Fibroblast of lung (primary cell): Measurements from ENCODE around the gene MDFI. TPM values are rescaled to one million over a fixed set of nuclear protein-coding genes. Genes with fewer than 3 reads are reported as not detected.

Experiments used
- DNase-seq, 2 donors: peaks; one replicate each; pipeline versions ENCODE4 v3.0.0 to v3.0.0-alpha.2; 2010; ENCODE audit warnings: low read depth in 2 of 2
- H2AFZ ChIP-seq: 2 replicates; pipeline ENCODE4 v1.5.1; 2012; ENCODE audit warnings: low read length, control low read depth, inconsistent platforms
- H3K27ac ChIP-seq: 2 replicates; pipeline ENCODE4 v1.5.1; 2011; ENCODE audit warnings: low read length, control low read depth; ENCODE audit not compliant: insufficient read depth
- H3K27me3 ChIP-seq: 2 replicates; pipeline ENCODE4 v1.5.1; 2011; ENCODE audit warnings: mild to moderate bottlenecking, low read length; ENCODE audit not compliant: control insufficient read depth, insufficient read depth
- H3K36me3 ChIP-seq: 2 replicates; pipeline ENCODE4 v1.5.1; 2011; ENCODE audit warnings: low read length; ENCODE audit not compliant: control insufficient read depth, insufficient read depth
- H3K4me1 ChIP-seq: 2 replicates; pipeline ENCODE4 v1.5.1; 2011; ENCODE audit warnings: low read length; ENCODE audit not compliant: control insufficient read depth, insufficient read depth; ENCODE audit errors: extremely low read depth
- H3K4me2 ChIP-seq: 2 replicates; pipeline ENCODE4 v1.5.1; 2011; ENCODE audit warnings: low read length, control low read depth; ENCODE audit not compliant: insufficient read depth; ENCODE audit errors: extremely low read depth
- H3K4me3 ChIP-seq, 4 experiments: fragments of 200-600 bp in 1 of 4; sonication (generic) in 1 of 4; replicated peaks in 1 of 4; 2 replicates each; pipeline ENCODE4 v1.5.1; 2011 to 2016; ENCODE audit warnings: low read length in 4 of 4, low read depth in 3 of 4, mild to moderate bottlenecking in 3 of 4, control low read depth in 2 of 4, inconsistent platforms in 1 of 4, mixed read lengths in 1 of 4; ENCODE audit not compliant: insufficient read depth in 1 of 4; ENCODE audit errors: control extremely low read depth in 1 of 4
- H3K79me2 ChIP-seq: 2 replicates; pipeline ENCODE4 v1.5.1; 2012; ENCODE audit warnings: mild to moderate bottlenecking, low read length, inconsistent platforms; ENCODE audit not compliant: control insufficient read depth, insufficient read depth
- H3K9ac ChIP-seq: 2 replicates; pipeline ENCODE4 v1.5.1; 2011; ENCODE audit warnings: mild to moderate bottlenecking, low read length, control low read depth; ENCODE audit not compliant: insufficient read depth
- H3K9me3 ChIP-seq: 2 replicates; pipeline ENCODE4 v1.5.1; 2012; ENCODE audit warnings: low read depth, low read length; ENCODE audit not compliant: control insufficient read depth, insufficient read depth
- H4K20me1 ChIP-seq: 2 replicates; pipeline ENCODE4 v1.5.1; 2011; ENCODE audit warnings: low read length; ENCODE audit not compliant: control insufficient read depth, insufficient read depth; ENCODE audit errors: extremely low read depth
- EZH2 ChIP-seq: IDR thresholded peaks from 2 replicates; pipeline ENCODE4 v1.5.1; 2012; ENCODE audit warnings: low read length, control low read depth, mild to moderate bottlenecking; ENCODE audit errors: missing control alignments
- polyA plus RNA-seq, 2 donors: library from polyadenylated mRNA; depleted of rRNA in 1 of 2; stranded (reverse) in 1 of 2; unstranded in 1 of 2; fragments of >200 nt; gene quantifications; 2 replicates each; pipeline ENCODE4 v1.2.1, GENCODE V29; 2011 to 2012; ENCODE audit warnings: missing spikeins in 1 of 2
- total RNA-seq: library from RNA; depleted of rRNA; stranded (reverse); fragments of >200 nt; gene quantifications from 2 replicates; pipeline ENCODE4 v1.2.1, GENCODE V29; 2014
- TF ChIP-seq, protein P1 (sequence below), 2 donors: IDR thresholded peaks in 1 of 2; conservative IDR thresholded peaks in 1 of 2; 1 replicate in 1 of 2; 2 replicates in 1 of 2; pipeline ENCODE4 v1.5.1; 2011 to 2012; ENCODE audit warnings: low read length in 2 of 2, control low read depth in 1 of 2, inconsistent platforms in 1 of 2, low read depth in 1 of 2, mild to moderate bottlenecking in 1 of 2

Gene MDFI
- total and polyA plus RNA-seq, 2 donors (not counting 1 experiment from before 2014, with no cell fraction given) = 0.17 TPM; not detected in 1

DNA sequence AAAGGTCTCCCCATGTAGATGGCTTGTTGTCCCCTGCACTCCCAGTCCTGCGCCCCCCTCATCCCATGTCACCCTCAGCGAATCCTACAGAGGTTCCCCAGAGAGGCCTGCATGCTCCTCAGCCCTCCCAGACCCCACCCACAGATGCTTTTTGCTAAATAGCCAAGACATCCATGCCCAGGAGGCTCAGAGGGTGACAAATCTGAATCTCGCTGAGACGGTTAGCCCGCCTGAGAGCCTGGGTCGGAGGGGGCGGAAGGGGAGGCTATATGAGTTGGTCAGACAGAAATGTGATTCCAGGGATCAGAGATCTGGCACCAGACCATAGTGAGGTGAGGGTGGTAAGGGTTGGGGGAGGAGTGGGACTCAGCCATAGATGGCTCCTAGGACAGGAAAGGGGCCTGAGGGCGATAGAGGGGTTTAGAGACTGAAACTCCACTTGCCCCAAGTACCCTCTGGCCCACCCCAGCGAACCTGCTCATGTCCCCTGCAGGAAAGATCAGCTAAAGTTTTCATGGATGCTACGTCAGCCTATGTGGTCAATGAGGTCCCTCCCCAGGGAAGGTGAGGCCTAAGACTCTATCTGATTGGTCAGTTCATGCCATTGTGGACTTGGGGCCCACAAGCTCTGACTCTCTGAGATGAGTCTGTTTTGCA is 63.9 kb downstream of the MDFI start:
- Histone ChIP-seq H4K20me1 (no peaks in the 10 kb centered on the region), H3K79me2 (no peaks in the 10 kb centered on the region), H2AFZ (no peak overlapping the region), H3K36me3 (no peaks in the 10 kb centered on the region), H3K4me3 (no peak overlapping the region), H3K27me3 (no peaks in the 10 kb centered on the region), H3K27ac (no peak overlapping the region), H3K4me1 (peaks cover 12% of the 10 kb centered on the region), H3K4me2 (no peak overlapping the region), H3K9me3 (no peaks in the 10 kb centered on the region), H3K9ac (no peak overlapping the region)
- no peak for TF ChIP-seq EZH2
- TF ChIP-seq, protein P1, sequence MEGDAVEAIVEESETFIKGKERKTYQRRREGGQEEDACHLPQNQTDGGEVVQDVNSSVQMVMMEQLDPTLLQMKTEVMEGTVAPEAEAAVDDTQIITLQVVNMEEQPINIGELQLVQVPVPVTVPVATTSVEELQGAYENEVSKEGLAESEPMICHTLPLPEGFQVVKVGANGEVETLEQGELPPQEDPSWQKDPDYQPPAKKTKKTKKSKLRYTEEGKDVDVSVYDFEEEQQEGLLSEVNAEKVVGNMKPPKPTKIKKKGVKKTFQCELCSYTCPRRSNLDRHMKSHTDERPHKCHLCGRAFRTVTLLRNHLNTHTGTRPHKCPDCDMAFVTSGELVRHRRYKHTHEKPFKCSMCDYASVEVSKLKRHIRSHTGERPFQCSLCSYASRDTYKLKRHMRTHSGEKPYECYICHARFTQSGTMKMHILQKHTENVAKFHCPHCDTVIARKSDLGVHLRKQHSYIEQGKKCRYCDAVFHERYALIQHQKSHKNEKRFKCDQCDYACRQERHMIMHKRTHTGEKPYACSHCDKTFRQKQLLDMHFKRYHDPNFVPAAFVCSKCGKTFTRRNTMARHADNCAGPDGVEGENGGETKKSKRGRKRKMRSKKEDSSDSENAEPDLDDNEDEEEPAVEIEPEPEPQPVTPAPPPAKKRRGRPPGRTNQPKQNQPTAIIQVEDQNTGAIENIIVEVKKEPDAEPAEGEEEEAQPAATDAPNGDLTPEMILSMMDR (conservative IDR thresholded peaks at IDR 0.05 in 1 of 2, IDR thresholded peaks at IDR 0.05 in 1 of 2; ENCODE audit: low read depth in 1 of 2, low read length in 2 of 2) = no peak
- DNase-seq = no peak

DNA sequence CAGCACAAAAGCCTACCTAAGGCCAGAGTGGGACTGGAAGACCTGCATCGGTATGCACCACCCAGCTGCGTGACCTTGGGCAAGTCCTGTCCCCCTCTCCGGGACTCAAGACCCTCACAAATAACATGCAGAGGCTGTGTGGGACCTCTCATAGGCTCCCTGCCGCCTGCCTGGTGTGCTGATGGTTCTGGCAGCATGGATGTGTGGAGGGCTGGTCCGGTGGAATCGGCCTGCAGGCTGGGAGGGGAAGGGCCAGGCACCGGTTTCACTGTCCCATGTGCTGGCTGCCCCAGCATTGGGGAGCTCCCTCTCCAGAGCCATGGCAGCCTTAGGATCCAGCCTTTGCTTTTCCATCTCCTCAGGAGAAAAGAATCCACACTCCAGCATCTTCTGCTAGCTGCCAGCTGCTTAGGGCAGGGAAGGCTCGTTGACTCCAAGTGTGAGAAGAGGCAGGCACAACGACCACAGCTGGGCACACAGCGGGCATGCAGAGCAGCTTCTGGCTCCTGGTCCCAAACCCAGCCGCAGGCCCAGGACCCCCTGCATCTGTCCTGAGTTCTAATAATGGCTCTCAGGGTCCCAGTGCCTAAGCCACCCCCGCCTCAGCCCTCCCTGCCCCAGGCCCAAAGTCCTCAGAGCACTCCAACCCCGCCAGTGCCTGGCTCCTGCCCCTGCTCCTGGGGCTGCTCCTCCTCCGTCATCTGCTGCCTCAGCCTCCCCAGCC is 64.7 kb downstream of the MDFI start:
- no peaks in the 10 kb centered on the region for H3K36me3 ChIP-seq
- no peak overlapping the region for H2AFZ ChIP-seq
- peaks cover 12% of the 10 kb centered on the region for H3K4me1 ChIP-seq
- H3K9ac ChIP-seq = no peak overlapping the region
- no peaks in the 10 kb centered on the region for H3K79me2 ChIP-seq
- H3K27ac ChIP-seq = no peak overlapping the region
- no peaks in the 10 kb centered on the region for H4K20me1 ChIP-seq
- peaks cover 2% of the 10 kb centered on the region for H3K27me3 ChIP-seq
- TF ChIP-seq EZH2 = no peak
- TF ChIP-seq, protein P1 (conservative IDR thresholded peaks at IDR 0.05 in 1 of 2, IDR thresholded peaks at IDR 0.05 in 1 of 2; ENCODE audit: low read depth in 1 of 2, low read length in 2 of 2) = no peak
- H3K9me3 ChIP-seq = no peaks in the 10 kb centered on the region
- H3K4me2 ChIP-seq = no peak overlapping the region
- DNase-seq = no peak
- H3K4me3 ChIP-seq = no peak overlapping the region

Other genes with a start within 250 kb of the MDFI start
- 1.3 and 1.8 TPM in 2 replicates for gene FOXP4, start 92.1 kb upstream of the MDFI start, total RNA-seq
- gene FOXP4, start 92.1 kb upstream of the MDFI start, polyA plus RNA-seq = 0.81 and 1.9 TPM in 2 replicates
- gene TFEB, start 97.1 kb downstream of the MDFI start, total RNA-seq = 5.6 and 7.6 TPM in 2 replicates
- gene TFEB, start 97.1 kb downstream of the MDFI start, polyA plus RNA-seq = 1.9 and 2.0 TPM in 2 replicates
- gene PGC, start 108.9 kb downstream of the MDFI start, total RNA-seq = not detected in 2 replicates
- not detected in 2 replicates for gene PGC, start 108.9 kb downstream of the MDFI start, polyA plus RNA-seq
- 1.0 and 1.8 TPM in 2 replicates for gene FRS3, start 141.4 kb downstream of the MDFI start, total RNA-seq
- gene FRS3, start 141.4 kb downstream of the MDFI start, polyA plus RNA-seq = 2.4 and 2.6 TPM in 2 replicates
- 0.26 TPM in 1 of 2 replicates, not detected in the other for gene PRICKLE4, start 142.3 kb downstream of the MDFI start, total RNA-seq
- gene PRICKLE4, start 142.3 kb downstream of the MDFI start, polyA plus RNA-seq = 0.08 and 0.19 TPM in 2 replicates
- 53.4 and 54.7 TPM in 2 replicates for gene TOMM6, start 149.2 kb downstream of the MDFI start, total RNA-seq
- 324 and 506 TPM in 2 replicates for gene TOMM6, start 149.2 kb downstream of the MDFI start, polyA plus RNA-seq